ENCODE data around the gene HIVEP3.

GRCh38 chr1:41733021-41733420 lies 185.7 kb downstream of the HIVEP3 start:
- TF ChIP-seq EZH2 (optimal IDR thresholded peaks at IDR 0.05; ENCODE audit: low read depth, low read length), result no peak
- no peak for TF ChIP-seq CTCF (IDR thresholded peaks at IDR 0.05; ENCODE audit: low read length)
